Upper lobe of right lung (tissue), 1 donor: ENCODE results near the gene IFI16. TPM values are rescaled to one million over a fixed set of nuclear protein-coding genes. Genes with fewer than 3 reads are reported as not detected.

Experiments
- ATAC-seq: fragments of 200-7000 bp; cut with Tn5 transposase; one replicate; pipeline ENCODE4 v1.9.1; 2020; ENCODE audit warnings: mild to moderate bottlenecking, moderate library complexity
- DNase-seq: peaks from one replicate; pipeline ENCODE4 v3.0.0-alpha.2; 2020
- H3K27ac ChIP-seq: fragments of 200-600 bp; one replicate; pipeline ENCODE4 v1.8.0; 2022
- H3K27me3 ChIP-seq: fragments of 200-600 bp; one replicate; pipeline ENCODE4 v1.8.0; 2022; ENCODE audit warnings: mild to moderate bottlenecking
- H3K36me3 ChIP-seq: fragments of 200-600 bp; one replicate; pipeline ENCODE4 v1.8.0; 2022
- H3K4me1 ChIP-seq: fragments of 200-600 bp; one replicate; pipeline ENCODE4 v1.8.0; 2022
- H3K4me3 ChIP-seq: fragments of 200-600 bp; one replicate; pipeline ENCODE4 v1.8.0; 2022; ENCODE audit warnings: mild to moderate bottlenecking
- H3K9me3 ChIP-seq: fragments of 200-600 bp; one replicate; pipeline ENCODE4 v1.8.0; 2022
- CTCF ChIP-seq: fragments of 200-600 bp; IDR thresholded peaks from one replicate; pipeline ENCODE4 v1.8.0; 2022; ENCODE audit warnings: antibody characterized with exemption
- intact Hi-C: fragments of 100-400 bp; cut with DNase I; formaldehyde crosslinking; loops from one replicate; pipeline ENCODE4 v1.11.0; 2022
- total RNA-seq: library from RNA; stranded (reverse); fragmentation: NEBNext Ultra II Directional; extraction: Animal tissue kit (Norgen Biotek cat#: 25700); gene quantifications from one replicate; pipeline ENCODE4 v1.2.1, GENCODE V29; 2021
- donor health status: DM: no; HTN: yes; CAD: no; lungs with severe emphysema.

Gene IFI16
- total RNA-seq, 1 donor from 2014 or later, result 98.0 TPM

GRCh38 chr1:159066108-159066507 is 56.4 kb downstream of the IFI16 start:
- Histone ChIP-seq H3K4me3 (no peak overlapping the region), H3K9me3 (no peaks in the 10 kb centered on the region), H3K36me3 (no peaks in the 10 kb centered on the region), H3K4me1 (peaks cover 6% of the 10 kb centered on the region), H3K27ac (no peak overlapping the region), H3K27me3 (no peaks in the 10 kb centered on the region)
- ATAC-seq, result no peak
- no peak for TF ChIP-seq CTCF
- DNase-seq, result no peak
- intact Hi-C loops, result no loop called here

GRCh38 chr1:159067699-159068621 is 58.3 kb downstream of the IFI16 start:
- DNase-seq (no peak), ATAC-seq (peak; percentile 89)
- H3K27ac ChIP-seq, result peak overlapping the region; percentile 55
- peaks cover 6% of the 10 kb centered on the region for H3K4me1 ChIP-seq
- H3K27me3 ChIP-seq, result no peaks in the 10 kb centered on the region
- intact Hi-C loops, result no loop called here
- H3K9me3 ChIP-seq, result no peaks in the 10 kb centered on the region
- no peaks in the 10 kb centered on the region for H3K36me3 ChIP-seq
- TF ChIP-seq CTCF, result no peak
- H3K4me3 ChIP-seq, result no peak overlapping the region

GRCh38 chr1:159068886-159069285 is 59.2 kb downstream of the IFI16 start:
- no peak for ATAC-seq
- Histone ChIP-seq H3K9me3 (no peaks in the 10 kb centered on the region), H3K4me3 (no peak overlapping the region), H3K4me1 (peaks cover 6% of the 10 kb centered on the region), H3K27ac (no peak overlapping the region), H3K27me3 (no peaks in the 10 kb centered on the region), H3K36me3 (no peaks in the 10 kb centered on the region)
- TF ChIP-seq CTCF, result no peak
- intact Hi-C loops, result no loop called here
- DNase-seq, result no peak

DNA sequence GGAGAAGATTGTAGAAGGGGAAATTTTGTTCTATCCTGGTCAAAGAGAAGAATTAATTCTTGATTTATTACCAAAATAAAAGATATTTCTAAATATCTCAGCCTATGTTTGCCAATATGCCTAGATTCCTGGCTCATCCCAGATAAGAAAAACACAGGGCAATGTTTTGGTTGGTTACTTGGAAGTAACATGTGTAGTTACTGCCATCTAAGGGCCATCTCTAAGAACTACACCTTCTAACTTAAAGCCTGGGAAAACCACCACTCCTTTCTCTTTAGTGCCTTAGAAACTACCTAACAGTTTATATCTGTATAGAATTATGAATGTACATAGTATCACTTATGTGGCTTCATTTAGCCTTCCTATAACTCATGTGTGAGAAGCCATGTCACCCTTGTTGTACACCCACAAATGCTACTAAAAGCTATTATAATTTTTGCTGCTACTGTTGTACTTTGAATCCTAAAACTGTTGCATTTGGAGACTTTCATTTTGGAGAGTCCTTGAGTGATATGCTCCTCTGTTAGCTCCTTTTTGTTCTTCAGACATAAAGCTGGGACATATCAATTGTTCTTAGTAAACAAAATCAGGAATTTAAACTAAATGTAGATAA is 62.4 kb downstream of the IFI16 start:
- H3K9me3 ChIP-seq, result no peaks in the 10 kb centered on the region

More for the DNA sequence above, 62.4 kb downstream of the IFI16 start:
- peaks cover 6% of the 10 kb centered on the region for H3K4me1 ChIP-seq
- DNase-seq (no peak), ATAC-seq (peak; percentile 86)
- no peaks in the 10 kb centered on the region for H3K36me3 ChIP-seq
- H3K27me3 ChIP-seq, result no peaks in the 10 kb centered on the region
- H3K27ac ChIP-seq, result no peak overlapping the region
- intact Hi-C loops, result no loop called here
- TF ChIP-seq CTCF, result peak; percentile 81
- H3K4me3 ChIP-seq, result no peak overlapping the region
